ENCODE data around the gene HTRA2. TPM values are rescaled to one million over a fixed set of nuclear protein-coding genes. Genes with fewer than 3 reads are reported as not detected.

The HTRA2 gene
- total and polyA plus RNA-seq, 12 donors, result 21.2 to 41.0 (median 25.6) TPM

- intact Hi-C loops (cut with DNase I), result loop anchor here in 2 of 10 donors (5.0 kb wide), 2 partner anchors 52 to 53 kb away; partner anchors contain the start of genes CCDC142 (in 1 of the 2) and TTC31 (in 1 of the 2)
- ATAC-seq, result no peak
Measured at GRCh38 chr2:74534411-74534810, 4.7 kb downstream of the HTRA2 start.

GRCh38 chr2:74535440-74535965 is 5.8 kb downstream of the HTRA2 start:
- Histone ChIP-seq H3K27me3 (no peaks in the 10 kb centered on the region), H3K27ac (no peak overlapping the region), H3K4me3 (no peak overlapping the region), H3K36me3 (peaks cover 0 to 44% (median 12%) of the 10 kb centered on the region in 9 donors), H3K4me1 (peaks cover 11 to 28% (median 17%) of the 10 kb centered on the region in 9 donors), H3K9me3 (no peaks in the 10 kb centered on the region)
- no peak for TF ChIP-seq CTCF (IDR thresholded peaks at IDR 0.05)
- DNase-seq (no peak), ATAC-seq (no peak)
- 93 to 94% methylated on average over 10 of the region's 10 CpGs for WGBS, 2 donors
- intact Hi-C loops (cut with DNase I), result no loop called here

More at GRCh38 chr2:74534411-74534810, 4.7 kb downstream of the HTRA2 start:
- no peak overlapping the region for H3K4me3 ChIP-seq
- H3K27me3 ChIP-seq, result no peaks in the 10 kb centered on the region
- H3K27ac ChIP-seq, result no peak overlapping the region
- H3K4me1 ChIP-seq, result peaks cover 7 to 20% (median 17%) of the 10 kb centered on the region in 9 donors
- DNase-seq, result no peak
- no peaks in the 10 kb centered on the region for H3K9me3 ChIP-seq
- peaks cover 0 to 44% (median 12%) of the 10 kb centered on the region in 9 donors for H3K36me3 ChIP-seq
- no peak for TF ChIP-seq CTCF (IDR thresholded peaks at IDR 0.05)
- 83 to 87% methylated on average over 12 of the region's 12 CpGs for WGBS, 2 donors

- Histone ChIP-seq H3K4me3 (no peak overlapping the region), H3K27me3 (no peaks in the 10 kb centered on the region), H3K4me1 (peaks cover 6 to 26% (median 9%) of the 10 kb centered on the region in 9 donors), H3K27ac (no peak overlapping the region), H3K36me3 (peaks cover 0 to 41% (median 12%) of the 10 kb centered on the region in 9 donors), H3K9me3 (no peaks in the 10 kb centered on the region)
- DNase-seq (no peak), ATAC-seq (no peak)
- intact Hi-C loops (cut with DNase I), result no loop called here
- TF ChIP-seq CTCF (IDR thresholded peaks at IDR 0.05), result no peak
- 89 to 91% methylated on average over 23 of the region's 23 CpGs for WGBS, 2 donors
Measured at GRCh38 chr2:74536166-74536950, 6.6 kb downstream of the HTRA2 start.

GRCh38 chr2:74537140-74537539 is 7.4 kb downstream of the HTRA2 start:
- intact Hi-C loops (cut with DNase I), result no loop called here
- Histone ChIP-seq H3K27ac (no peak overlapping the region), H3K9me3 (no peaks in the 10 kb centered on the region), H3K27me3 (no peaks in the 10 kb centered on the region), H3K4me1 (peaks cover 0 to 19% (median 7%) of the 10 kb centered on the region in 9 donors), H3K4me3 (no peak overlapping the region), H3K36me3 (peaks cover 0 to 33% (median 11%) of the 10 kb centered on the region in 9 donors)
- ATAC-seq, result no peak
- WGBS, 2 donors, result 62 to 63% methylated on average over 4 of the region's 4 CpGs
- DNase-seq, result no peak
- no peak for TF ChIP-seq CTCF (IDR thresholded peaks at IDR 0.05)
